Thoracic aorta (tissue), 2 donors: Measurements from ENCODE around the gene ATXN10. TPM values are rescaled to one million over a fixed set of nuclear protein-coding genes. Genes with fewer than 3 reads are reported as not detected.

Source experiments
- ATAC-seq: fragments of 150-250 bp; one replicate; pipeline ENCODE4 v1.8.0; 2017; ENCODE audit warnings: low read depth; ENCODE audit not compliant: insufficient number of reproducible peaks, low FRiP score
- DNase-seq: peaks from one replicate; pipeline ENCODE4 v3.0.0-alpha.2; 2020; ENCODE audit warnings: low spot score
- H3K27ac ChIP-seq, 2 donors: fragments of 200-600 bp; sonication (generic); 1 replicate in 1 of 2; 2 replicates in 1 of 2; pipeline ENCODE4 v1.5.1; 2016; ENCODE audit warnings: mild to moderate bottlenecking in 2 of 2, moderate library complexity in 2 of 2
- H3K27me3 ChIP-seq: fragments of 200-600 bp; sonication (generic); replicated peaks from 2 replicates; pipeline ENCODE4 v1.6.0; 2016; ENCODE audit warnings: mild to moderate bottlenecking; ENCODE audit not compliant: insufficient read depth
- H3K36me3 ChIP-seq: fragments of 200-600 bp; sonication (generic); one replicate; pipeline ENCODE4 v1.5.1; 2016
- H3K4me1 ChIP-seq, 2 donors: fragments of 200-600 bp; sonication (generic); 1 replicate in 1 of 2; 2 replicates in 1 of 2; pipeline versions ENCODE4 v1.5.1 to v1.6.0; 2016; ENCODE audit warnings: low read depth in 2 of 2, mild to moderate bottlenecking in 1 of 2; ENCODE audit not compliant: control insufficient read depth in 1 of 2
- H3K4me3 ChIP-seq: fragments of 200-600 bp; sonication (generic); 2 replicates; pipeline ENCODE4 v1.5.1; 2016; ENCODE audit warnings: mild to moderate bottlenecking
- H3K9me3 ChIP-seq: fragments of 200-600 bp; sonication (generic); 2 replicates; pipeline ENCODE4 v1.5.1; 2016
- CTCF ChIP-seq: fragments of 200-600 bp; sonication (generic); IDR thresholded peaks from one replicate; pipeline ENCODE4 v1.5.1; 2019; ENCODE audit warnings: antibody characterized with exemption
- total RNA-seq, 2 donors: library from RNA; depleted of rRNA; stranded (reverse); fragments of >200 nt; gene quantifications; one replicate each; pipeline versions ENCODE4 v1.1.0 to v1.2.3, GENCODE V29; 2016

The ATXN10 gene
- total RNA-seq, 2 donors from 2014 or later, result 52.9 to 164 TPM

GRCh38 chr22:45876136-45877035 lies 204.8 kb downstream of the ATXN10 start:
- no peaks in the 10 kb centered on the region for H3K27me3 ChIP-seq
- peaks cover 9% of the 10 kb centered on the region for H3K9me3 ChIP-seq
- DNase-seq (no peak), ATAC-seq (no peak)
- no peak overlapping the region for H3K4me3 ChIP-seq
- H3K36me3 ChIP-seq, result no peaks in the 10 kb centered on the region
- no peak for TF ChIP-seq CTCF
- no peaks in the 10 kb centered on the region for H3K4me1 ChIP-seq
- H3K27ac ChIP-seq, result no peak overlapping the region

DNA sequence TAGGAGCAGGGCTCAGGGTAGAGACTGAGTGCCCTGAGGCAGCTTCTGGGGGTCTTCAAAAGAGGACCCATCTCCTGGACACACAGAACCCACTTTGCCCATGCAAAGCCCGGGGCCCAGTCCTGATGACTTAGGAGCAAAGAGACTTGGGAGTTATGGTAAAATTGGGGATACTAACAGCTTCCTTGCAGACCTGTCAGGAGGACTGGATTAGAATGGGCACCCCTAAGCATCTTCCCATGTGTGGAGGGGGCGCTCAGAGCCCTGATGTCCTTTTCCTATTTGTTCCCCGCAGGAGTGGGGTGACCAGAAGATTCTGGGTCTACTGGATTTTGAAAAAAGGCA lies 205.4 kb downstream of the ATXN10 start:
- H3K27ac ChIP-seq, result no peak overlapping the region
- DNase-seq, result no peak

DNA sequence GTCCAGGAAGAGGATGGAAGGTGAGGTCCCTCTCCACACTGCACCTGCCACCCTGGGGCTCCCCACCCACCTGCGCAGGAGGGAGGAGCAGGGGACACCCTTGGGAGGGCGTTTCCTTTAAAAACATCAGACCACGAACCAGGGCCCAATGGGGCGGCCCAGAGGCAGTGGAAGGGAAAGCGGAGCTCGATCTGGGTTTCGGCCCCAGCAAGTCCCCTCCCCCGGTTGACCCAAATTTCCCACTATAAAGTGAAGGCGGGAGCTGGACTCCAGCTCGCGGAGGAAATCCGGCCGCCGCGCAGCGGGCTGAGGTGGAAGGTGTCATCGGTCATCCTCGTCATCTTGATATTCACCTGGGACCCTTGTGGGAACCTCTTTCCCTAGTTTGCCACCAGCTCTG lies 206.0 kb downstream of the ATXN10 start:
- ATAC-seq (no peak), DNase-seq (no peak)
- no peaks in the 10 kb centered on the region for H3K27me3 ChIP-seq
- no peak for TF ChIP-seq CTCF
- H3K9me3 ChIP-seq, result peaks cover 6% of the 10 kb centered on the region
- H3K4me3 ChIP-seq, result no peak overlapping the region
- no peak overlapping the region for H3K27ac ChIP-seq
- H3K36me3 ChIP-seq, result no peaks in the 10 kb centered on the region
- H3K4me1 ChIP-seq, result no peaks in the 10 kb centered on the region

More for the DNA sequence above, 205.4 kb downstream of the ATXN10 start:
- no peak for TF ChIP-seq CTCF
- Histone ChIP-seq H3K9me3 (peaks cover 9% of the 10 kb centered on the region), H3K27me3 (no peaks in the 10 kb centered on the region), H3K4me1 (no peaks in the 10 kb centered on the region), H3K36me3 (no peaks in the 10 kb centered on the region), H3K4me3 (no peak overlapping the region)
- ATAC-seq, result no peak

- no peaks in the 10 kb centered on the region for H3K27me3 ChIP-seq
- peaks cover under 1% of the 10 kb centered on the region for H3K9me3 ChIP-seq
- H3K4me3 ChIP-seq, result no peak overlapping the region
- no peaks in the 10 kb centered on the region for H3K4me1 ChIP-seq
- DNase-seq (no peak), ATAC-seq (no peak)
- no peaks in the 10 kb centered on the region for H3K36me3 ChIP-seq
- TF ChIP-seq CTCF, result no peak
- H3K27ac ChIP-seq, result no peak overlapping the region
These were observed 206.6 kb downstream of the ATXN10 start for GRCh38 chr22:45878051-45878781.

DNA sequence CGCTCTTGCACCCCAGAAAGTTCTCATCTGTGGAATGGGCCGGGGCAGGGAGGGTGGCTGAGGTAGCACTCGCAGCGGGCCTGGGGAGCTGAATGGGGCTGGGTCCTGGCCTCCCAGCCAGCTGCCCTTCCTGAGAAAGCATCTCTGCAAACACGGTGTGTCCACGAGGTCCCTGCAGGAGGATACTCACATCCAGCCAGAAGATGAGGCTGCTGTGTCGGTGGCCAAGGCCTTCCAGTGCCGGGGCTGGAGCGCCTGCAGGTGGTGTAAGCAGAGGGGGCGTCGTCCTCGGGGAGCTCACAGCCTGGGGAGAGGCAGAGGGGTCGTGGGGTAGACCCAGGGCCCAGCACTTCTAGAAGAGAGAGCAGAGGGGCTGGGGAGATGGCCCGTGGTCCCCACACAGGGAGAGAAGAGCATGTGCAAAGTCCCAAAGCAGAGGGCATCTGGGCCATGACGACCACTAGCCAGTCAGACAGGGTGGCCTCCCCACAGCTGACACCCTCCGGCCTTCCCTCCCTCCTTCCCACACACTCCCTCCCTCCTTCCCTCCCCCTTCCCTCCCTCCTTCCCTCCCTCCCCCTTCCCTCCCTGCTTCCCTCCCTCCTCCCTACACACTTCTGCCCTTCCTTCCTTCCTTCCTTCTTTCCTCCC lies 207.4 kb downstream of the ATXN10 start:
- H3K27me3 ChIP-seq, result no peaks in the 10 kb centered on the region
- no peak for TF ChIP-seq CTCF
- no peak overlapping the region for H3K27ac ChIP-seq
- DNase-seq (no peak), ATAC-seq (no peak)
- no peak overlapping the region for H3K4me3 ChIP-seq
- H3K9me3 ChIP-seq, result no peaks in the 10 kb centered on the region
- H3K36me3 ChIP-seq, result no peaks in the 10 kb centered on the region
- H3K4me1 ChIP-seq, result no peaks in the 10 kb centered on the region
